HG03135 (cell line): ENCODE data around the gene DNMT3A.

ENCODE experiments used
- ATAC-seq: cut with Tn5 transposase; IDR thresholded peaks from one replicate; pipeline ENCODE4 v1.9.1; 2021; ENCODE audit warnings: mild to moderate bottlenecking, moderate library complexity; ENCODE audit not compliant: unreplicated experiment

Gene DNMT3A

GRCh38 chr2:25245141-25245540 is 96.6 kb downstream of the DNMT3A start:
- ATAC-seq, result no peak

GRCh38 chr2:25243995-25244394 is 97.7 kb downstream of the DNMT3A start:
- ATAC-seq, result no peak

- ATAC-seq, result no peak
These were observed 100.3 kb downstream of the DNMT3A start for GRCh38 chr2:25241452-25241851.

GRCh38 chr2:25240636-25241035 is 101.1 kb downstream of the DNMT3A start:
- ATAC-seq, result no peak

- no peak for ATAC-seq
These were observed 102.8 kb downstream of the DNMT3A start for GRCh38 chr2:25238920-25239319.

- ATAC-seq, result no peak
These were observed 104.0 kb downstream of the DNMT3A start for GRCh38 chr2:25237764-25238163.

- no peak for ATAC-seq
These were observed 105.0 kb downstream of the DNMT3A start for GRCh38 chr2:25236736-25237135.

GRCh38 chr2:25234738-25235137 is 107.0 kb downstream of the DNMT3A start:
- ATAC-seq, result no peak

- ATAC-seq, result no peak
These were observed 107.7 kb downstream of the DNMT3A start for GRCh38 chr2:25233916-25234605.

- no peak for ATAC-seq
These were observed 109.4 kb downstream of the DNMT3A start for GRCh38 chr2:25232248-25232825.

- no peak for ATAC-seq
These were observed 110.8 kb downstream of the DNMT3A start for GRCh38 chr2:25230948-25231311.

- no peak for ATAC-seq
These were observed 111.4 kb downstream of the DNMT3A start for GRCh38 chr2:25230198-25230947.

GRCh38 chr2:25229279-25230197 is 112.2 kb downstream of the DNMT3A start:
- ATAC-seq, result no peak

GRCh38 chr2:25228848-25229278 is 112.9 kb downstream of the DNMT3A start:
- no peak for ATAC-seq

- no peak for ATAC-seq
These were observed 114.1 kb downstream of the DNMT3A start for GRCh38 chr2:25227576-25227975.

GRCh38 chr2:25226827-25227226 is 114.9 kb downstream of the DNMT3A start:
- no peak for ATAC-seq

- ATAC-seq, result no peak
These were observed 119.1 kb downstream of the DNMT3A start for GRCh38 chr2:25222477-25223121.

GRCh38 chr2:25221579-25221978 is 120.1 kb downstream of the DNMT3A start:
- ATAC-seq, result no peak

- no peak for ATAC-seq
These were observed 121.4 kb downstream of the DNMT3A start for GRCh38 chr2:25220313-25220712.

- ATAC-seq, result no peak
These were observed 122.1 kb downstream of the DNMT3A start for GRCh38 chr2:25219621-25220020.

- no peak for ATAC-seq
These were observed 123.6 kb downstream of the DNMT3A start for GRCh38 chr2:25218100-25218499.
